Erythroblast (primary cell): Measurements from ENCODE around the gene SSBP2.

Experiments
- DNase-seq, 2 experiments: peaks; one replicate each; lab custom pipeline; 2025; lab: John Stamatoyannopoulos, UW
- GATA1 ChIP-seq: IDR thresholded peaks from 2 replicates; pipeline ENCODE4 v1.6.1; 2011; ENCODE audit warnings: low read depth, mild to moderate bottlenecking, control low read depth, low read length, moderate library complexity
- POLR2A ChIP-seq: IDR thresholded peaks from 2 replicates; pipeline ENCODE4 v1.6.1; 2011; ENCODE audit warnings: mild to moderate bottlenecking, low read length

SSBP2 gene

GRCh38 chr5:81383867-81384266 lies 367.0 kb downstream of the SSBP2 start:
- no peak for TF ChIP-seq GATA1
- no peak for TF ChIP-seq POLR2A
- no peak for DNase-seq

GRCh38 chr5:81371354-81371876 lies 379.5 kb downstream of the SSBP2 start:
- TF ChIP-seq GATA1 (no peak), POLR2A (no peak)
- DNase-seq: no peak

GRCh38 chr5:81370912-81371311 lies 380.0 kb downstream of the SSBP2 start:
- TF ChIP-seq GATA1: no peak
- TF ChIP-seq POLR2A: no peak
- no peak for DNase-seq

GRCh38 chr5:81365541-81365940 lies 385.4 kb downstream of the SSBP2 start:
- no peak for DNase-seq
- TF ChIP-seq POLR2A: no peak
- no peak for TF ChIP-seq GATA1

GRCh38 chr5:81363093-81363871 lies 387.6 kb downstream of the SSBP2 start:
- no peak for TF ChIP-seq GATA1
- TF ChIP-seq POLR2A: no peak
- DNase-seq: no peak
